Ovary (tissue), 3 donors: ENCODE results near the gene ANKH.

Source experiments
- CTCF ChIP-seq, 3 donors: fragments of 450-650 bp in 2 of 3; fragments of 200-600 bp in 1 of 3; IDR thresholded peaks; one replicate each; pipeline versions ENCODE4 v1.5.1 to v1.8.0; 2016 to 2022; ENCODE audit warnings: antibody characterized with exemption in 3 of 3, mild to moderate bottlenecking in 1 of 3
- POLR2A ChIP-seq: fragments of 450-650 bp; IDR thresholded peaks from one replicate; pipeline ENCODE4 v1.6.1; 2017; ENCODE audit warnings: antibody characterized with exemption, mild to moderate bottlenecking, moderate library complexity
- donor health status: DM: no; HTN: no; CAD: no.

- TF ChIP-seq CTCF (IDR thresholded peaks at IDR 0.05) = no peak
- TF ChIP-seq POLR2A = no peak
These were observed 37.5 kb downstream of the ANKH start for GRCh38 chr5:14834062-14834461.
